Heart left ventricle (tissue), 16 donors: ENCODE measurements around the gene CCL20. TPM values are rescaled to one million over a fixed set of nuclear protein-coding genes. Genes with fewer than 3 reads are reported as not detected.
A peak's percentile ranks its signal among the peaks of the same experiment; 100 is the strongest.

Experiments
- ATAC-seq, 4 donors: fragments of 200-7000 bp; cut with Tn5 transposase; one replicate each; pipeline ENCODE4 v1.9.1; 2020 to 2022; ENCODE audit warnings: moderate library complexity in 4 of 4, mild to moderate bottlenecking in 3 of 4, moderate number of reproducible peaks in 1 of 4
- DNase-seq, 5 donors: peaks; one replicate each; pipeline ENCODE4 v3.0.0-alpha.2; 2020
- H3K27ac ChIP-seq, 12 donors: fragments of 200-600 bp; sonication (generic) in 4 of 12; one replicate each; pipeline versions ENCODE4 v1.5.0 to v1.8.0; 2016 to 2022; ENCODE audit warnings: mild to moderate bottlenecking in 2 of 12
- H3K27me3 ChIP-seq, 9 donors: fragments of 200-600 bp; sonication (generic) in 2 of 9; one replicate each; pipeline versions ENCODE4 v1.5.1 to v1.8.0; 2016 to 2022; ENCODE audit warnings: mild to moderate bottlenecking in 3 of 9
- H3K36me3 ChIP-seq, 9 donors: fragments of 200-600 bp; sonication (generic) in 2 of 9; one replicate each; pipeline versions ENCODE4 v1.5.0 to v1.8.0; 2018 to 2022; ENCODE audit warnings: mild to moderate bottlenecking in 2 of 9
- H3K4me1 ChIP-seq, 12 donors: fragments of 200-600 bp; sonication (generic) in 4 of 12; one replicate each; pipeline versions ENCODE4 v1.5.0 to v1.8.0; 2016 to 2022; ENCODE audit warnings: mild to moderate bottlenecking in 3 of 12
- H3K4me3 ChIP-seq, 12 donors: fragments of 200-600 bp; sonication (generic) in 4 of 12; one replicate each; pipeline versions ENCODE4 v1.5.0 to v1.8.0; 2017 to 2022; ENCODE audit warnings: mild to moderate bottlenecking in 9 of 12, moderate library complexity in 4 of 12
- H3K9me3 ChIP-seq, 12 donors: fragments of 200-600 bp; sonication (generic) in 4 of 12; one replicate each; pipeline versions ENCODE4 v1.5.0 to v1.8.0; 2016 to 2022; ENCODE audit warnings: mild to moderate bottlenecking in 1 of 12
- CTCF ChIP-seq, 12 donors: fragments of 200-600 bp; sonication (generic) in 4 of 12; IDR thresholded peaks; one replicate each; pipeline versions ENCODE4 v1.5.0 to v1.8.0; 2018 to 2022; ENCODE audit warnings: antibody characterized with exemption in 12 of 12, mild to moderate bottlenecking in 5 of 12
- POLR2A ChIP-seq, 2 donors: fragments of 450-650 bp; IDR thresholded peaks; one replicate each; pipeline ENCODE4 v1.6.1; 2017; ENCODE audit warnings: antibody characterized with exemption in 2 of 2, mild to moderate bottlenecking in 2 of 2, moderate library complexity in 2 of 2
- WGBS, 4 donors: extraction: QIAGEN DNeasy Blood & Tissue Kit in 2 of 4; methylation state at CpG; one replicate each; pipeline versions ENCODE4 v1.1.5 to v1.1.7; 2013 to 2018; 5-methylcytosine and 5-hydroxymethylcytosine counted together
- intact Hi-C, 10 donors: fragments of 100-400 bp; cut with DNase I; formaldehyde crosslinking; loops; one replicate each; pipeline versions ENCODE4 v1.11.1 to v1.14.2; 2022
- polyA plus RNA-seq, 2 donors: library from polyadenylated mRNA; stranded (reverse); fragments of 200-250 nt; gene quantifications; one replicate each; pipeline ENCODE4 v1.2.3, GENCODE V29; 2013
- total RNA-seq, 9 donors: library from RNA; depleted of rRNA in 2 of 9; stranded (reverse); fragments of >200 nt in 2 of 9; fragmentation: NEBNext Ultra II Directional in 3 of 9; extraction: Animal tissue kit (Norgen Biotek cat#: 25700) in 3 of 9; gene quantifications; one replicate each; pipeline versions ENCODE4 v1.1.0 to v1.2.4, GENCODE V29; 2016 to 2023
- donor health status: ischemic (EF 13 %, LVEDD 7.1; RV severe dilation, severe dysfunction).
- donor health status: healthy with polysubstance abuse.
- donor health status: DM: no; HTN: yes; CAD: no.
- donor health status: DM: no; HTN: no; CAD: no.
- donor health status: ischemic (EF 25% LVEDD 6.9; RV normal size, moderate dysfunction).
- donor health status: ischemic (EF 25% LVEDD 5.7; RV mildly dilated, moderate dysfunction).
- donor health status: healthy.
- donor health status: DM: yes; HTN: yes; CAD: no.
- donor health status: ischemic (EF 35%, LVEDD 5.7; RV mildly dilated, moderate dysfunction).
- donor health status: nonischemic (EF 11% LVEDD 7.7; RV severe dilation, severe dysfunction).
- donor health status: DM: yes; HTN: yes; CAD: no.
- donor health status: PGD.
- donor health status: ischemic (EF 29% LVEDD 5.4; RV normal size, mild dysfunction).
- donor health status: nonischemic (EF 23%, LVEDD 6.1; RV moderate dilation, normal function).

The CCL20 gene
- total and polyA plus RNA-seq, 11 donors: 0.48 to 1.1 TPM; not detected in 9

- peak in 1 of 5 donors; percentile 65 for DNase-seq
- no peaks in the 10 kb centered on the region for H3K27me3 ChIP-seq
- H3K27ac ChIP-seq: no peak overlapping the region
- H3K4me1 ChIP-seq: peaks cover 0 to 10% (median 5%) of the 10 kb centered on the region in 12 donors
- H3K4me3 ChIP-seq: no peak overlapping the region
- H3K9me3 ChIP-seq: no peaks in the 10 kb centered on the region
- no peaks in the 10 kb centered on the region for H3K36me3 ChIP-seq
- WGBS, 4 donors: 90 to 95% (median 92%) methylated on average over 17 to 22 of the region's 22 CpGs
- no peak for TF ChIP-seq POLR2A (IDR thresholded peaks at IDR 0.05)
- ATAC-seq: no peak
- intact Hi-C loops: loop anchor here (2.0 to 10.0 kb wide), 10 partner anchors 109 to 633 kb away; partner anchors contain the start of gene AGFG1 (in 7 of the 10)
These were observed 45.8 kb upstream of the CCL20 start for GRCh38 chr2:227767830-227768229.

DNA sequence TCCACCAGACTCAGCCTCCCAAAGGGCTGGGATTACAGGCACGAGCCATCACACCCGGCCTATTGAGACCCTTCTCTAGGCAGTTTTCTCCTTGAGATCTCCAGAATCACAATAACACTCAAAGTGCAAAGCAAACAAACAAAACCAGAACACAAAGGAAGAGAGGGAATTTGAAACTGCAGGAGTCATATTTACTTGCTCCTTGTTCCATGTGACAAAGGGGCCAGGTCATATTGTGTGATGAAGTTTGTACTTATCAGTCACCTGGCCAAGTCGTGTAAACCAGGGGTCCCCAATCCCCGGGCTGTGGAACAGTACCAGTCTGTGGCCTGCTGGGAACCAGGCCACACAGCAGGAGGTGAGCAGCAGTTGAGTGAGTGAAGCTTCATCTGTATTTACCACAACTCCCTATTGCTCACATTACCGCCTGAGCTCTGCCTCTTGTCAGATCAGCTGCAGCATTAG lies 41.4 kb upstream of the CCL20 start:
- no peak overlapping the region for H3K4me3 ChIP-seq
- H3K27me3 ChIP-seq: no peaks in the 10 kb centered on the region
- H3K4me1 ChIP-seq: no peaks in the 10 kb centered on the region
- no peak overlapping the region for H3K27ac ChIP-seq
- 72 to 78% (median 75%) methylated on average over 5 of the region's 5 CpGs for WGBS, 4 donors
- DNase-seq (no peak), ATAC-seq (no peak)
- TF ChIP-seq CTCF (IDR thresholded peaks at IDR 0.05) (no peak), POLR2A (IDR thresholded peaks at IDR 0.05) (no peak)
- intact Hi-C loops: no loop called here
- H3K36me3 ChIP-seq: no peaks in the 10 kb centered on the region
- no peaks in the 10 kb centered on the region for H3K9me3 ChIP-seq

DNA sequence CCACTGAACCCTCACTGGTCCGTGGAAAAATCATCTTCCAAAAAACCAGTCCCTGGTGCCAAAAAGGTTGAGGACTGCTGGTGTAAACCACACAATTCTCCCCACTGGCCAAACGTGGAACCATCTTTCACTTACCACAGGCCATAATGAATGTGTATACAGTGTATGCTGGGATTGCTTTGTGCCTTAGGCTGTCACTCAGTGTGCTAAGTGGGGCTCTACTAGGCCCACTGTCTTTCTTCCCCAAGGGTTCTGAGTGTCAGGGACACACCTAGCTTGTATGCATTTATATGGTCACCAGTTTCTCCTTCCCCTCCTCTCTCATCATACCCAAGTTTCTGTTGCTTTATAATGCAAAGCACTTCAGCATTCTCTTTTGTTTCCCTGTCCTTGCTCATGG lies 40.7 kb upstream of the CCL20 start:
- no peaks in the 10 kb centered on the region for H3K9me3 ChIP-seq
- no peaks in the 10 kb centered on the region for H3K36me3 ChIP-seq
- DNase-seq (no peak), ATAC-seq (no peak)
- no peaks in the 10 kb centered on the region for H3K4me1 ChIP-seq
- H3K4me3 ChIP-seq: no peak overlapping the region
- 64 to 72% (median 70%) methylated on average over 2 of the region's 2 CpGs for WGBS, 4 donors
- H3K27ac ChIP-seq: no peak overlapping the region
- no peaks in the 10 kb centered on the region for H3K27me3 ChIP-seq
- intact Hi-C loops: no loop called here
- no peak for TF ChIP-seq CTCF (IDR thresholded peaks at IDR 0.05)
- TF ChIP-seq POLR2A (IDR thresholded peaks at IDR 0.05): no peak

DNA sequence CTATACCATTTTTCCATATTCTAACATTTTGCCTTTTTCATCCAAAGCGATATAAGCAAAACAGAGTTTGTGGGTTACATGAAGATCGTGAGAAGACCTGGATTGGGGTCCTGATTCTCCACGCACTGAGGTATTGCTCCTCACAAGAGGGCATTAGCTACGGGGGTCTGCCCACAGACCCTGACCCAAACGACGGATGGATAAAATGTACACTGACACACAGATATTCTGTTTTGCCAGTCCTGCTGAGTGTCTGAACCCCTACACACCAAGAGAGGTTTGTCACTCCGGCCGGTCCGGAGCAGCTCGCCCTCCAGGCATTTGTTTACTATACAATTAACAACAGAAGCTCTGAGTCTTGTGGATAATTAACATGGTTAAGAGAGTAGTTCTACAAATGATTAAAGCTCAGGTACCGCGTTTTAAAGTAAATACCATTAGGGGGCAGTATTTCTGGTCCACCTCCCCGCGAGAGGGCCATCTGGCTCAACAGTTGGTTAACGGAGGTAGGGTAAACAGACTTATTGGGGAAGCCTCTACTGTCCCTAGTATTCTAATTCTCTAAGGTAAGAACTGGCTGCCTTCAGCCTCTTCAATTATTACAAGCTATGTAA lies 39.5 kb upstream of the CCL20 start:
- Histone ChIP-seq H3K27me3 (no peaks in the 10 kb centered on the region), H3K9me3 (no peaks in the 10 kb centered on the region), H3K4me1 (no peaks in the 10 kb centered on the region), H3K27ac (no peak overlapping the region), H3K36me3 (no peaks in the 10 kb centered on the region), H3K4me3 (no peak overlapping the region)
- DNase-seq: no peak
- 56 to 60% (median 57%) methylated on average over 15 of the region's 15 CpGs for WGBS, 4 donors
- TF ChIP-seq CTCF (IDR thresholded peaks at IDR 0.05) (peak in 1 of 12 donors; percentile 10), POLR2A (IDR thresholded peaks at IDR 0.05) (no peak)
- no peak for ATAC-seq
- intact Hi-C loops: no loop called here
